H54 (cell line): ENCODE results near the gene TMEM94.

Experiments
- DNase-seq: peaks from one replicate; pipeline ENCODE4 v3.0.0; 2011; ENCODE audit warnings: low spot score, mixed read lengths; ENCODE audit not compliant: insufficient read length
- FAIRE-seq: peaks from 3 replicates; lab custom pipeline; 2011; peaks lifted over from hg19 to GRCh38; lab: Jason Lieb, UNC
- POLR2A ChIP-seq: IDR thresholded peaks from 2 replicates; pipeline ENCODE4 v1.6.1; 2011; ENCODE audit warnings: low read depth, mild to moderate bottlenecking, low read length

TMEM94 gene

GRCh38 chr17:75490953-75491649 lies 34.7 kb downstream of the TMEM94 start:
- TF ChIP-seq POLR2A, result no peak
- DNase-seq (no peak), FAIRE-seq (no peak)

DNA sequence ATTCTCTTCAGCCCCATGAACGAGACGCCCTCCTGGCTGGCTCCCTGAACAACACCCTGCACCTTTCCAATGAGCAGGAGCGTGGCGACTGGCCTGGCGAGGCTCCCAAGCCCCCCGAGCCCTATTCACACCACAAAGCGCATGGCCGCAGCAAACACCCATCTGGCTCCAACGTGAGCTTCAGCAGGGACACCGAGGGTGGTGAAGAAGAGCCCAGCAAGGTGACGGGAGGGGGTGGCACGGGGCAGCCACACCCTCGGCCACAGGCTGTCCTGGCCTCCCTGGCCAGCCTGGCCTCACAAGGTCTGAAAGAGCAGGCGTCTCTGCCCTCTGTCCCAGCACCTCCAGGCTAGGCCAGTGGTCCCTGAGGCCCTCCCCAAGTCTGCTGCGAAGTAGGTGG lies 35.2 kb downstream of the TMEM94 start:
- no peak for FAIRE-seq
- TF ChIP-seq POLR2A, result no peak
- DNase-seq, result no peak

DNA sequence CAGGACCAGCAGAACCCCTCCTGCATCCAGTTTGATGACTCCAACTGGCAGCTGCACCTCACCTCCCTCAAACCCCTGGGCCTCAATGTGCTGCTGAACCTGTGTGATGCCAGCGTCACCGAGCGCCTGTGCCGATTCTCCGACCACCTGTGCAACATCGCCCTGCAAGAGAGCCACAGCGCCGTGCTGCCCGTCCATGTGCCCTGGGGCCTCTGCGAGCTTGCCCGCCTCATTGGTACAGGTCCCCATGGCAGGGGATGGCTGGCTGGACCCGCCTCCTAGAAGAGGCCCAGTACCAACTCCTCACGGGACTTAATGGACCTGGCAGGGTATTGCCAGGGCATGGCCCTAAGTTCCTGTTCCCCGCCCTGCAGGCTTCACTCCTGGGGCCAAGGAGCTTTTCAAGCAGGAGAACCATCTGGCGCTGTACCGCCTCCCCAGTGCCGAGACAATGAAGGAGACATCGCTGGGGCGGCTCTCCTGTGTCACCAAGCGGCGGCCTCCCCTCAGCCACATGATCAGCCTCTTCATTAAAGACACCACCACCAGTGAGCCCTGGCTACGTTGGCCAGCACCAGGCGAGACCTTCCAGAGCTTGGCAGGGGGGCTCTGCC lies 36.2 kb downstream of the TMEM94 start:
- FAIRE-seq (no peak), DNase-seq (no peak)
- TF ChIP-seq POLR2A, result no peak

DNA sequence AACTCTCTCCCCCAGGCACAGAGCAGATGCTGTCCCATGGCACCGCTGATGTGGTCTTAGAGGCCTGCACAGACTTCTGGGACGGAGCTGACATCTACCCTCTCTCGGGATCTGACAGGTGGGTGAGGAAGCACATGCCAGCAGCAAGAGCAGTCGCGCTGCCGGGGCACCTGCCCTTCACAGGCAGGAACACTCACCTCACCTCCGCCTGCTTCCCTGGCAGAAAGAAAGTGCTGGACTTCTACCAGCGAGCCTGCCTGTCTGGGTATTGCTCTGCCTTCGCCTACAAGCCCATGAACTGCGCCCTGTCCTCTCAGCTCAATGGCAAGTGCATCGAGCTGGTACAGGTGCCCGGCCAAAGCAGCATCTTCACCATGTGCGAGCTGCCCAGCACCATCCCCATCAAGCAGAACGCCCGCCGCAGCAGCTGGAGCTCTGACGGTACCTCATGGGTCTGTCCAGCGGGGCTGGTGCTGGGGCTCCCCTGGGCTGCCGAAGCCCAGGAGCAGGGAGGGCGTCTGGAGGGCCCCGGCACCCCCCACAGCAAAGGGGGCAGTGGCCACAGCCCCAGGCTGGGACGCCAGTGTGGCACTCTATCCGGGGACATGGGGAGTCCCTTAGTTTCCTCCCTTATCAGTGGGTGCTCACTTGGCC lies 37.2 kb downstream of the TMEM94 start:
- TF ChIP-seq POLR2A, result no peak
- no peak for DNase-seq

DNA sequence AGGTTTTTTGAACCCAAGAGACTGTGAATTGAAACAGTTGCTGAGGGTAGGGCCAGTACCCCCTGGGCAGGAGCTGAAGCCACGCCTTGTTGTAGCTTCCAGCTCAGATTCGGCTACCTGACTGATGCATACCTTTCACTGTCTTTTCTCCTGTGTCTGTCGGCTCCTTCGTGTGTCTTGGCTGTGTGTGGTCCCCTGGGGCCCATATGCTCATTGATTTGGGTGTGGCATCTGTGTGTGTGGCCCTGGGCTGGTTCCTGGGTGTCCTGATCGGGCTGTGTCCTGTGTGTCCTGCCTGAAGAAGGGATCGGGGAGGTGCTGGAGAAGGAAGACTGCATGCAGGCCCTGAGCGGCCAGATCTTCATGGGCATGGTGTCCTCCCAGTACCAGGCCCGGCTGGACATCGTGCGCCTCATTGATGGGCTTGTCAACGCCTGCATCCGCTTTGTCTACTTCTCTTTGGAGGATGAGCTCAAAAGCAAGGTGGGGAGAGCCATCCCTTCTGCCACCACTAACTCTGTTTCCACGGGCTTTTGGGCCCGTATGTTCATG lies 38.0 kb downstream of the TMEM94 start:
- FAIRE-seq, result no peak
- TF ChIP-seq POLR2A, result no peak
- DNase-seq, result no peak

More for the DNA sequence above, 37.2 kb downstream of the TMEM94 start:
- no peak for FAIRE-seq

DNA sequence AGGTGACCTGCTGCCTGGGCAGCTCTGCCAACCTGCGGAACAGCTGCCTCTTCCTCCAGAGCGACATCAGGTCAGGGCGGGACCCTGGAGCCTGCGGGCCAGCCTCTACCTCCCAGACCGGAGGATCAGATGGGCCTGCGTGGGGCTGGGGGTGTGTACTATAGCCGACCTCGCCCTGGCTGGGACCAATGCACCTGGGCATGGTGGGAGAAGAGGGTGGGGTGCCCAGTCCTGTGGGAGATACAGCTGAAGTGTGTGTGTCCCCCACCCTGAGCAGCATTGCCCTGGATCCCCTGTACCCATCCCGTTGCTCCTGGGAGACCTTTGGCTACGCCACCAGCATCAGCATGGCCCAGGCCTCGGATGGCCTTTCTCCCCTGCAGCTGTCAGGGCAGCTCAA lies 39.6 kb downstream of the TMEM94 start:
- FAIRE-seq, result no peak
- DNase-seq, result no peak

GRCh38 chr17:75498039-75498725 lies 41.7 kb downstream of the TMEM94 start:
- no peak for FAIRE-seq

More for the DNA sequence above, 39.6 kb downstream of the TMEM94 start:
- no peak for TF ChIP-seq POLR2A

GRCh38 chr17:75498726-75499213 lies 42.3 kb downstream of the TMEM94 start:
- no peak for DNase-seq
- FAIRE-seq, result no peak

More at GRCh38 chr17:75498039-75498725, 41.7 kb downstream of the TMEM94 start:
- no peak for DNase-seq
- TF ChIP-seq POLR2A, result no peak

DNA sequence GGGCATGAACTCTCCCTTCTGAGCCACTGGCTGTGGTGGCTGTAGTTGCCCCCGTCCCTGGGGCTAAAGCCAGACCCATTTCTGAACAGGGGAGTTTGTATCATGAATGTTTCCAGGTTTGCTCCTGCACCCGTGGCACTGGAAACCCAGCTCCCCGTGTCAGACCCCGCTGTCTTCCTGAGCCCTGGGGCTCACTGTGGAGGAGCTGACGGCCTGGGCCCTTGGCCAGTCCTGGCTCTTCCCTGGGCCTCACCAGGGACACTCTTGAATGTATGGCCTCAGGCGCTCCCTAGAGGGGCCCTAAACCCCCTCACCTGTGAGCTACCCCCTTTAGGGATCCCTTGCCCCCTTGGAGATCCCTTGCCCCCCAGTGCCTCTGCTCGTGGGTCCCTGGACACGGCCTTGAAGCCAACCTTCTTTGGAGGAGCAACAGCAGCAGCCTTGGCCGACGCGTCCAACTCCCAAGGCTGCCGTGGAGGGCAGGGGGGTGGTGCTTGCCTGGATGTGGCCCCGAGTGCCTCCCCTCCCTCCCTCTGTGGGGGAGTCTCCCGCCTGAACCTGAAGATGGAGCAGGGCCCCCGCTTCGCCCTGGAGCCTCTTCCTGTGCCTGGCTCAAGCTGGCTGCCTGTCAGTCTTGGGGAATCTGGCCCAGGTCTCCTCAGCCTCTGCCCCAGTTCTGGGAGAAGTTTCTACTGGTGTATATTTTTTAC lies 43.0 kb downstream of the TMEM94 start:
- TF ChIP-seq POLR2A, result no peak
- DNase-seq, result no peak
- FAIRE-seq, result no peak

More at GRCh38 chr17:75498726-75499213, 42.3 kb downstream of the TMEM94 start:
- no peak for TF ChIP-seq POLR2A

DNA sequence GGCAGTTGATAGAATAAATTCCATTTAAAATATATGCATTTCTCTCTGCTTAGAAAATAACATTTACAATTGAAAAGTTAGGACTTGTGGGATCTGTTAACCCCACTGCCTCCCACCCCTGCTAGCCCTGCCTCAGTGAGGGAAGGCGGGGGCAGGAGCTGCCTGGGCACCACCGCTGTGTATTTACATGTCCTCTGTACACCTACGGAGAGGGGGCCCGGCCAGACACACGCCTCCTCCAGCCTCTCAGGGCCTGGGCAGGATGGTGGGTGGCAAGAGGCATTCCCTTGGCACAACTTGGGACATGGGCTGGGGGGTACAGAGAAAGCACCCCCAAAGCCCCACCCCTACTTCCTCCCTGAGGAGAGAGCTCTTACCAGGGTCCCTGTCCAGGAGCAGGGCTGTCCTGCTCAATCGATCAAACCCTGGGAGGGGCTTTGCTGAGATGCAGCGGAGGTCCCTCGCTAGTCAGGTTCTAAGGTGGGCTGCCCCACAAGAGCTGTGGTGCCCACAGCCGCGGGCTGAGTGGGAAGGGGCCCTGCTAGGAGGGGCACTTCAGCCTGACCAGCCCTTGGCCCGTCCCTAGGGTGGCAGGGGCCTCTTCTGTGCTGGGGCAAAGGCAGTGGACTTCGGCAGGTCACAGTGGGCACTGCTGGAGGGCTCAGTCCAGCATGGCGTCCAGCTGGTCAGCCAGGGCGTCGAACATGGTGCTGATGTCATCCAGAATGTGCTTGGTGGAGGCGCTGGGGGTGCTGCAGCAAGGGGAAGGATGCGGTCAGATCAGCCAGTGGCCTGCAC lies 44.2 kb downstream of the TMEM94 start:
- no peak for DNase-seq
- FAIRE-seq, result no peak
- TF ChIP-seq POLR2A, result no peak

GRCh38 chr17:75501378-75502071 lies 45.1 kb downstream of the TMEM94 start:
- no peak for FAIRE-seq
- no peak for DNase-seq
- TF ChIP-seq POLR2A, result no peak
